SU-DHL-6 (cell line): ENCODE results near the gene HSPA9.

Source experiments
- H2AFZ ChIP-seq: fragments of 200-600 bp; sonication (generic); 2 replicates; pipeline ENCODE4 v1.6.1; 2014; ENCODE audit warnings: low read depth, mild to moderate bottlenecking, moderate library complexity, mixed read lengths, antibody characterized with exemption, low read length; ENCODE audit not compliant: severe bottlenecking
- H3F3A ChIP-seq: fragments of 200-600 bp; shearing (Covaris generic); 2 replicates; pipeline ENCODE4 v1.6.0; 2016; ENCODE audit warnings: antibody characterized with exemption, mild to moderate bottlenecking; ENCODE audit not compliant: insufficient read depth
- H3K27ac ChIP-seq: fragments of 200-600 bp; sonication (generic); 2 replicates; pipeline ENCODE4 v1.5.1; 2016; ENCODE audit warnings: low read depth, mild to moderate bottlenecking, low read length, moderate library complexity, mixed read lengths
- H3K27me3 ChIP-seq: fragments of 200-600 bp; sonication (generic), shearing (Covaris generic); 2 replicates; pipeline ENCODE4 v1.6.0; 2014; ENCODE audit warnings: mild to moderate bottlenecking, low read length
- H3K36me3 ChIP-seq: fragments of 200-600 bp; sonication (generic); 2 replicates; pipeline ENCODE4 v1.6.1; 2014; ENCODE audit warnings: mild to moderate bottlenecking, low read length, mixed read lengths
- H3K4me2 ChIP-seq: fragments of 300-600, 200-600 bp; shearing (Covaris generic), sonication (generic); 2 replicates; pipeline ENCODE4 v1.6.0; 2014; ENCODE audit warnings: low read length, low read depth, mild to moderate bottlenecking; ENCODE audit not compliant: poor library complexity, severe bottlenecking
- H3K4me3 ChIP-seq: fragments of 200-600 bp; sonication (generic); 2 replicates; pipeline ENCODE4 v1.5.1; 2014; ENCODE audit warnings: antibody characterized with exemption, low read length, mild to moderate bottlenecking, mixed read lengths; ENCODE audit not compliant: insufficient read depth, poor library complexity, severe bottlenecking
- H3K79me2 ChIP-seq: fragments of 200-600 bp; sonication (generic); 2 replicates; pipeline ENCODE4 v1.6.1; 2014; ENCODE audit warnings: mild to moderate bottlenecking, low read length, moderate library complexity; ENCODE audit not compliant: insufficient read depth
- H3K9ac ChIP-seq: fragments of 200-600 bp; sonication (generic); 2 replicates; pipeline ENCODE4 v1.7.0; 2014; ENCODE audit warnings: mild to moderate bottlenecking, low read length
- H3K9me2 ChIP-seq: fragments of 200-600 bp; sonication (generic); replicated peaks from 2 replicates; pipeline ENCODE4 v1.6.1; 2014; ENCODE audit warnings: low read length; ENCODE audit not compliant: insufficient read depth
- H3K9me3 ChIP-seq: fragments of 200-600 bp; sonication (generic); 2 replicates; pipeline ENCODE4 v1.6.1; 2014; ENCODE audit warnings: low read length, mixed read lengths; ENCODE audit not compliant: insufficient read depth
- H4K20me1 ChIP-seq: fragments of 200-600 bp; sonication (generic); 2 replicates; pipeline ENCODE4 v1.6.1; 2014; ENCODE audit warnings: low read depth, mild to moderate bottlenecking, antibody characterized with exemption, low read length, moderate library complexity, mixed read lengths
- EZH2phosphoT487 ChIP-seq: fragments of 200-600 bp; sonication (generic), shearing (Covaris generic); conservative IDR thresholded peaks from 2 replicates; pipeline ENCODE4 v1.6.1; 2018; ENCODE audit warnings: mild to moderate bottlenecking, antibody characterized with exemption, low read length, moderate library complexity, mixed read lengths
- TF ChIP-seq, protein P1 (sequence below): fragments of 200-600 bp; sonication (generic); IDR thresholded peaks from one replicate; pipeline ENCODE4 v1.5.1; 2017; ENCODE audit warnings: antibody characterized with exemption, mild to moderate bottlenecking, low read length, moderate library complexity; ENCODE audit not compliant: insufficient read depth, poor library complexity, severe bottlenecking

HSPA9 gene

DNA sequence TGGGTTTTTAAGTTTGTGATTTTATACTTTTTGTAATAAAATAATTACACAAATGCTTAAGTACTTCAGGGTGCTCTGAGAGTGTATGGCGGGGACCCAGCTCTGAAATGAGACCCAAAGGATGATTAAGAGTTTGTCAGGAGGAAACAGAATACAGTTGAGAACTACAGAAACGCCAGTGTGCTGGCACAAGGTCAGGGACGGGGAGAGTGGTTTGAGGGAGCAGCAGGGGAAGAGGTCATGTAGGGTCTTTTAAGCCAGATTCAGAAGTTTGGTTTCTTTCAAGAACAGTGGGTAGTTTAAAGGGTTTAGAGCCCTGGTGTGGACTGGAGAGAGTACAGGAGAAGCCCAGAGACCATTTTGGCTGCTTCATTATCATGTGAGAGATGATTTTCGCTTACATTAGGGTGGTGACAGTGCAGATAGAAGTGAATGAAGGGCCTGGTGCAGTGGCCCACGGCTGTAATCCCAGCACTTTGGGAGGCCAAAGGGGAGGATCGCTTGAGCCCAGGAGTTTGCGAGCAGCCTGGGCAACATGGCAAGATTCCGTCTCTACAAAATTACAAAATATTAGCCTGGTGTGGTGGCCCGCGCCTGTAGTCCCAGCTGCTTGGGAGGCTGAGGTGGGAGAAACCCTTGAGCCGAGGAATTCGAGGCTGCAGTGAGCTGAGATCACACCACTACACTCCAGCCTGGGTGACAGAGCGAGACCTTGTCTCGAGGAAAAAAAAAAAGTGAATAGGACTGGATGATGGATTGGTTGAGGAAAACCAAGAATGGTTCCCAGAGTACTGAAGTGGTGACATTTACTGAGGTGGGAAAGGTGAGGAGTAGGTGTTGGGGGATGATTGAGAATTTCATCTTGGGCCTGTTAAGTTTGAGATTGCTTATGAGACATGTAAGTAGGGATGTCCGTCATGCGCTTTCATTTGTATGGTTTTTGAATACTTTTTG lies 30.7 kb downstream of the HSPA9 start:
- Histone ChIP-seq H3K4me2 (peak overlapping the region; percentile 87), H3K36me3 (peaks cover 10% of the 10 kb centered on the region; the same call in 1 of the 2 replicates), H3K9me2 (no peaks in the 10 kb centered on the region), H3K4me3 (peak overlapping the region; percentile 84), H3K79me2 (peaks cover 96% of the 10 kb centered on the region), H3F3A (peaks cover 6% of the 10 kb centered on the region; the same call in 1 of the 2 replicates), H2AFZ (no peak overlapping the region), H3K9ac (peak overlapping the region; percentile 92), H3K27ac (peak overlapping the region; percentile 68; the same call in 1 of the 2 replicates), H4K20me1 (peaks cover 5% of the 10 kb centered on the region; the same call in 1 of the 2 replicates), H3K27me3 (no peaks in the 10 kb centered on the region), H3K9me3 (no peaks in the 10 kb centered on the region)
- TF ChIP-seq, protein P1, sequence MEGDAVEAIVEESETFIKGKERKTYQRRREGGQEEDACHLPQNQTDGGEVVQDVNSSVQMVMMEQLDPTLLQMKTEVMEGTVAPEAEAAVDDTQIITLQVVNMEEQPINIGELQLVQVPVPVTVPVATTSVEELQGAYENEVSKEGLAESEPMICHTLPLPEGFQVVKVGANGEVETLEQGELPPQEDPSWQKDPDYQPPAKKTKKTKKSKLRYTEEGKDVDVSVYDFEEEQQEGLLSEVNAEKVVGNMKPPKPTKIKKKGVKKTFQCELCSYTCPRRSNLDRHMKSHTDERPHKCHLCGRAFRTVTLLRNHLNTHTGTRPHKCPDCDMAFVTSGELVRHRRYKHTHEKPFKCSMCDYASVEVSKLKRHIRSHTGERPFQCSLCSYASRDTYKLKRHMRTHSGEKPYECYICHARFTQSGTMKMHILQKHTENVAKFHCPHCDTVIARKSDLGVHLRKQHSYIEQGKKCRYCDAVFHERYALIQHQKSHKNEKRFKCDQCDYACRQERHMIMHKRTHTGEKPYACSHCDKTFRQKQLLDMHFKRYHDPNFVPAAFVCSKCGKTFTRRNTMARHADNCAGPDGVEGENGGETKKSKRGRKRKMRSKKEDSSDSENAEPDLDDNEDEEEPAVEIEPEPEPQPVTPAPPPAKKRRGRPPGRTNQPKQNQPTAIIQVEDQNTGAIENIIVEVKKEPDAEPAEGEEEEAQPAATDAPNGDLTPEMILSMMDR = no peak
- no peak for TF ChIP-seq EZH2phosphoT487

DNA sequence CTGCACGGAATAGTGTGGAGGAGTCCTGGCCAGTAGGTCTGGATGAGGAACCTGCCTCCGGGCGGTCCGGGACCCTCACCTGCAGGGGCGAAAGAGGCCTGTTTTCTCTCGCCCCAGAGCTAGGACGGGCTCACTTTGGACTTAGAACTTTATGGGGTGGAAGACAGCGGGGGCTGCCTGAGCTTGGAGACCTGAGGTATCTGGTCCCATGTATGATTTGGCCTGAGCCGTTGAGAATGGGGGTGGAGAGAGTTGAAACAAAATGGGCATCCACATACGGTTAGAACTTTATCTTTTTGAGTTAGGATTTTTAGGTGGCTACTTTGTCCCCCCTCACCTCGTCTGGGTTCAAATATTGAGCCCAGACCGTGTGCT lies 31.5 kb downstream of the HSPA9 start:
- Histone ChIP-seq H3K27me3 (no peaks in the 10 kb centered on the region), H3K4me3 (peak overlapping the region; percentile 84), H3K79me2 (peaks cover 96% of the 10 kb centered on the region), H3K9me3 (no peaks in the 10 kb centered on the region), H4K20me1 (peaks cover 12% of the 10 kb centered on the region), H3F3A (peaks cover 6% of the 10 kb centered on the region; the same call in 1 of the 2 replicates), H3K36me3 (peaks cover 16% of the 10 kb centered on the region; the same call in 1 of the 2 replicates), H3K4me2 (peak overlapping the region; percentile 87), H3K9me2 (no peaks in the 10 kb centered on the region), H2AFZ (peak overlapping the region; percentile 75), H3K27ac (peak overlapping the region; percentile 68), H3K9ac (peak overlapping the region; percentile 92)
- TF ChIP-seq EZH2phosphoT487 = no peak
- TF ChIP-seq, protein P1 = no peak

DNA sequence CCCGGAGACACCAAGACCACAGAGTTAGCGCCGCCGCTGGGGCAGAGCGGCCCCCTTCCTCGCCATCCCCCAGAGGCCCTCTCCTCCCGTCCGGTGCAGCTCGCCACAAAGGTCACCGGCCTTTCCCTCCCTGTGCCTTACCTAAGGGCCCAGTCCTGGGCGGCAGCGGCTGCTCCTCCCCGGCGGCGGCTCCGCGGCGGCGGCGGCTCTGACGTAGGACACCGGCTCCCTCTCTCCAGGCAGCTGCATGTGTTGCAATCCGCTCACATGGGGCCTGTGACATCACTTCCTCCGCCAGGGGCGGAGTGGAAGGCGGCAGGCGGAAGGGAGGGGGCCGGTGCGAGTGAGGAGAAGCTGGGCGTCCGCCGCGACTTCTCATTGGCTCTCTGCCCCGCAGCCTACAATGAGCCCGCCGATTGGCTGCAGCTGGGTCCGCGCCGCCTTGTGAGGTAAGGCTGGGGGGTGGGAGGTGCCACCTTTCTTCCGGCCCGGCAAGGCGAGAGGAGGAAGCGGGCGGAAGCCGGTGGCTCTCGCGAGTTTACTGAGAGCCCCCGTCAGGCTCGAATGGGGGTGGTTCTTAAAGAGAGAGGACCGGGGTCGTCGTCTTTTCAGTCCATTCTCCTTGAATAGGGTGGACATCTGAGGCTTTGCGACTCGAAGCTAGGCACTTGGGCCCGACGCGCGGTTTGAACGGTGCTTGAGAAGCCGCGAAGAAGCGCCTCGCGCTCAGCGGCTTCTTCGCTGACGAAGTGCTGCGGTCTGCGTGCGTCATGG lies 32.1 kb downstream of the HSPA9 start, which contains the start of gene ETF1:
ETF1 (minus strand) TSS at position 281 of the 774 bp plus-strand sequence. CDS start 318 bp downstream, outside the sequence.
- peak within 1 kb of the TSS; percentile 98 for H3K9ac ChIP-seq
- no peaks in the 10 kb centered on the region for H3K9me2 ChIP-seq
- peak within 1 kb of the TSS; percentile 92 for H3K4me2 ChIP-seq
- peak within 1 kb of the TSS; percentile 75 for H2AFZ ChIP-seq
- peaks cover 96% of the 10 kb centered on the region for H3K79me2 ChIP-seq
- peaks cover 16% of the 10 kb centered on the region for H4K20me1 ChIP-seq
- H3F3A ChIP-seq = peaks cover 6% of the 10 kb centered on the region; the same call in 1 of the 2 replicates
- peaks cover 19% of the 10 kb centered on the region; the same call in 1 of the 2 replicates for H3K36me3 ChIP-seq
- H3K4me3 ChIP-seq = peak within 1 kb of the TSS; percentile 84
- no peaks in the 10 kb centered on the region for H3K9me3 ChIP-seq
- no peaks in the 10 kb centered on the region for H3K27me3 ChIP-seq
- TF ChIP-seq, protein P1 = no peak
- TF ChIP-seq EZH2phosphoT487 = no peak
- H3K27ac ChIP-seq = peak within 1 kb of the TSS; percentile 68
